Measurements from ENCODE around the gene ORC2. TPM values are rescaled to one million over a fixed set of nuclear protein-coding genes. Genes with fewer than 3 reads are reported as not detected.
A peak's percentile ranks its signal among the peaks of the same experiment; 100 is the strongest.

Gene ORC2
- total and polyA plus RNA-seq, 10 of the 15 experiments (the other 5 are each of a cell fraction or from before 2014, with no cell fraction given): 6.1 to 36.9 (median 17.6) TPM

DNA sequence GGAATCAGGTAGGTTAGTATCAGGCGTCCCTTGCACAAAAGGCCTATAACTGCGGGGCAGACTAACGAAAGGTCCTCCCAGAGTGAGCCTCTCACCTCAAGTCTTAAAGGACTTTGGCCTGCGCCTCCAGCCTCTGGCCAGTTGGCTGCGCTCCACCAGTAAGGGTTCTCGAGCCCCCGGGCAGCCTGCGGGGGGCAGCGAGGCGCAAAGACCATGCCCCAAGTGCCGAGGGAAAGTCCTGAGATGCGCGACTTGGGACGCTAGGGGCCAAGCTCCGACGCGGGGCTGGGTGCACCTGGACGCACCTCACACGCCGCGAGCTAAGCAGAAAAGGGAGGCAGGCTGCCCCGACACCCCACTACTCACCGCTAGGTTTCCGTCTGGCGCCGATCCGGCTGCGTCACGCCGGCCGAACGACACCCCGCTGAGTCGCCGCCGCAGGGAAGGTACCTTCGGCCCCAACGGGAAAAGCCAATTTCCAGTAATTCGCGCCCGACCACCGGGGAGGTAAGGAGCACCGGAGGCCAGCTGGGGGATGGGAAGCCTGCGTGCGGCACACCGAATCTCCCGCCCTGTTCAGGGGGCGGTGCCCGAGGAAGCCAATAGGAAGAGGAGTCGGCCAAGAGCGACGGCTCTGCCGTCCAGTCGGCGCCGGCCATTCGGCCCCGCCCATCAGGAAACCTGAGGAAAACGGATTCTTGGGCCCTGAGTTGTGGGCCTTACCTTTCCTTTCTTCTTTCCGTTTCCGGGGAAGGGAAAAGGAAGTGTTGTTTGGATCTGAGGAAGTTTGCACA, at the start of gene ORC2 (continued):
- peak; percentile 50; the same call in 1 of the 2 replicates for TF ChIP-seq SMAD5 (IDR thresholded peaks at IDR 0.05; ENCODE audit: low read depth)
- TF ChIP-seq, protein P1, sequence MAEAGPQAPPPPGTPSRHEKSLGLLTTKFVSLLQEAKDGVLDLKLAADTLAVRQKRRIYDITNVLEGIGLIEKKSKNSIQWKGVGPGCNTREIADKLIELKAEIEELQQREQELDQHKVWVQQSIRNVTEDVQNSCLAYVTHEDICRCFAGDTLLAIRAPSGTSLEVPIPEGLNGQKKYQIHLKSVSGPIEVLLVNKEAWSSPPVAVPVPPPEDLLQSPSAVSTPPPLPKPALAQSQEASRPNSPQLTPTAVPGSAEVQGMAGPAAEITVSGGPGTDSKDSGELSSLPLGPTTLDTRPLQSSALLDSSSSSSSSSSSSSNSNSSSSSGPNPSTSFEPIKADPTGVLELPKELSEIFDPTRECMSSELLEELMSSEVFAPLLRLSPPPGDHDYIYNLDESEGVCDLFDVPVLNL (IDR thresholded peaks at IDR 0.05; ENCODE audit: low read depth, low read length): peak; percentile 85
- no peak for TF ChIP-seq RCOR1 (conservative IDR thresholded peaks at IDR 0.05; ENCODE audit: low read depth, low read length)
- TF ChIP-seq, protein P2, sequence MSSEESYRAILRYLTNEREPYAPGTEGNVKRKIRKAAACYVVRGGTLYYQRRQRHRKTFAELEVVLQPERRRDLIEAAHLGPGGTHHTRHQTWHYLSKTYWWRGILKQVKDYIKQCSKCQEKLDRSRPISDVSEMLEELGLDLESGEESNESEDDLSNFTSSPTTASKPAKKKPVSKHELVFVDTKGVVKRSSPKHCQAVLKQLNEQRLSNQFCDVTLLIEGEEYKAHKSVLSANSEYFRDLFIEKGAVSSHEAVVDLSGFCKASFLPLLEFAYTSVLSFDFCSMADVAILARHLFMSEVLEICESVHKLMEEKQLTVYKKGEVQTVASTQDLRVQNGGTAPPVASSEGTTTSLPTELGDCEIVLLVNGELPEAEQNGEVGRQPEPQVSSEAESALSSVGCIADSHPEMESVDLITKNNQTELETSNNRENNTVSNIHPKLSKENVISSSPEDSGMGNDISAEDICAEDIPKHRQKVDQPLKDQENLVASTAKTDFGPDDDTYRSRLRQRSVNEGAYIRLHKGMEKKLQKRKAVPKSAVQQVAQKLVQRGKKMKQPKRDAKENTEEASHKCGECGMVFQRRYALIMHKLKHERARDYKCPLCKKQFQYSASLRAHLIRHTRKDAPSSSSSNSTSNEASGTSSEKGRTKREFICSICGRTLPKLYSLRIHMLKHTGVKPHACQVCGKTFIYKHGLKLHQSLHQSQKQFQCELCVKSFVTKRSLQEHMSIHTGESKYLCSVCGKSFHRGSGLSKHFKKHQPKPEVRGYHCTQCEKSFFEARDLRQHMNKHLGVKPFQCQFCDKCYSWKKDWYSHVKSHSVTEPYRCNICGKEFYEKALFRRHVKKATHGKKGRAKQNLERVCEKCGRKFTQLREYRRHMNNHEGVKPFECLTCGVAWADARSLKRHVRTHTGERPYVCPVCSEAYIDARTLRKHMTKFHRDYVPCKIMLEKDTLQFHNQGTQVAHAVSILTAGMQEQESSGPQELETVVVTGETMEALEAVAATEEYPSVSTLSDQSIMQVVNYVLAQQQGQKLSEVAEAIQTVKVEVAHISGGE (CRISPR knock-in tag; IDR thresholded peaks at IDR 0.05): no peak
- TF ChIP-seq TARDBP (IDR thresholded peaks at IDR 0.05; ENCODE audit: borderline replicate concordance): 0 out of 2 replicates have a peak, but pooled peaks have one; percentile 73
- no peak; the same call in 1 of the 2 replicates for TF ChIP-seq ZBED1 (IDR thresholded peaks at IDR 0.05; ENCODE audit: borderline replicate concordance)
- no peak for TF ChIP-seq HDAC2 (IDR thresholded peaks at IDR 0.05)
- peak; percentile 96 for TF ChIP-seq CHD2 (IDR thresholded peaks at IDR 0.05; ENCODE audit: borderline replicate concordance, low read depth, low read length)
- TF ChIP-seq, protein P3, sequence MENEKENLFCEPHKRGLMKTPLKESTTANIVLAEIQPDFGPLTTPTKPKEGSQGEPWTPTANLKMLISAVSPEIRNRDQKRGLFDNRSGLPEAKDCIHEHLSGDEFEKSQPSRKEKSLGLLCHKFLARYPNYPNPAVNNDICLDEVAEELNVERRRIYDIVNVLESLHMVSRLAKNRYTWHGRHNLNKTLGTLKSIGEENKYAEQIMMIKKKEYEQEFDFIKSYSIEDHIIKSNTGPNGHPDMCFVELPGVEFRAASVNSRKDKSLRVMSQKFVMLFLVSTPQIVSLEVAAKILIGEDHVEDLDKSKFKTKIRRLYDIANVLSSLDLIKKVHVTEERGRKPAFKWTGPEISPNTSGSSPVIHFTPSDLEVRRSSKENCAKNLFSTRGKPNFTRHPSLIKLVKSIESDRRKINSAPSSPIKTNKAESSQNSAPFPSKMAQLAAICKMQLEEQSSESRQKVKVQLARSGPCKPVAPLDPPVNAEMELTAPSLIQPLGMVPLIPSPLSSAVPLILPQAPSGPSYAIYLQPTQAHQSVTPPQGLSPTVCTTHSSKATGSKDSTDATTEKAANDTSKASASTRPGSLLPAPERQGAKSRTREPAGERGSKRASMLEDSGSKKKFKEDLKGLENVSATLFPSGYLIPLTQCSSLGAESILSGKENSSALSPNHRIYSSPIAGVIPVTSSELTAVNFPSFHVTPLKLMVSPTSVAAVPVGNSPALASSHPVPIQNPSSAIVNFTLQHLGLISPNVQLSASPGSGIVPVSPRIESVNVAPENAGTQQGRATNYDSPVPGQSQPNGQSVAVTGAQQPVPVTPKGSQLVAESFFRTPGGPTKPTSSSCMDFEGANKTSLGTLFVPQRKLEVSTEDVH (IDR thresholded peaks at IDR 0.05; ENCODE audit: low read depth, partially characterized antibody): no peak
- peak; percentile 82 for TF ChIP-seq EED (IDR thresholded peaks at IDR 0.05; ENCODE audit: low read depth)
- peak; percentile 59; the same call in 1 of the 2 replicates for TF ChIP-seq ASH2L (IDR thresholded peaks at IDR 0.05; ENCODE audit: borderline replicate concordance, low read depth)
- TF ChIP-seq CBX5 (IDR thresholded peaks at IDR 0.05; ENCODE audit: low read depth): no peak; the same call in 1 of the 2 replicates
- TF ChIP-seq POLR2AphosphoS2 (IDR thresholded peaks at IDR 0.05; ENCODE audit: low read depth, low read length): no peak
- no peak for TF ChIP-seq ZNF384 (IDR thresholded peaks at IDR 0.05; ENCODE audit: borderline replicate concordance, low read depth, low read length)
- TF ChIP-seq STAT3 (IDR thresholded peaks at IDR 0.05; ENCODE audit: low read depth, low read length): no peak
- TF ChIP-seq, protein P4, sequence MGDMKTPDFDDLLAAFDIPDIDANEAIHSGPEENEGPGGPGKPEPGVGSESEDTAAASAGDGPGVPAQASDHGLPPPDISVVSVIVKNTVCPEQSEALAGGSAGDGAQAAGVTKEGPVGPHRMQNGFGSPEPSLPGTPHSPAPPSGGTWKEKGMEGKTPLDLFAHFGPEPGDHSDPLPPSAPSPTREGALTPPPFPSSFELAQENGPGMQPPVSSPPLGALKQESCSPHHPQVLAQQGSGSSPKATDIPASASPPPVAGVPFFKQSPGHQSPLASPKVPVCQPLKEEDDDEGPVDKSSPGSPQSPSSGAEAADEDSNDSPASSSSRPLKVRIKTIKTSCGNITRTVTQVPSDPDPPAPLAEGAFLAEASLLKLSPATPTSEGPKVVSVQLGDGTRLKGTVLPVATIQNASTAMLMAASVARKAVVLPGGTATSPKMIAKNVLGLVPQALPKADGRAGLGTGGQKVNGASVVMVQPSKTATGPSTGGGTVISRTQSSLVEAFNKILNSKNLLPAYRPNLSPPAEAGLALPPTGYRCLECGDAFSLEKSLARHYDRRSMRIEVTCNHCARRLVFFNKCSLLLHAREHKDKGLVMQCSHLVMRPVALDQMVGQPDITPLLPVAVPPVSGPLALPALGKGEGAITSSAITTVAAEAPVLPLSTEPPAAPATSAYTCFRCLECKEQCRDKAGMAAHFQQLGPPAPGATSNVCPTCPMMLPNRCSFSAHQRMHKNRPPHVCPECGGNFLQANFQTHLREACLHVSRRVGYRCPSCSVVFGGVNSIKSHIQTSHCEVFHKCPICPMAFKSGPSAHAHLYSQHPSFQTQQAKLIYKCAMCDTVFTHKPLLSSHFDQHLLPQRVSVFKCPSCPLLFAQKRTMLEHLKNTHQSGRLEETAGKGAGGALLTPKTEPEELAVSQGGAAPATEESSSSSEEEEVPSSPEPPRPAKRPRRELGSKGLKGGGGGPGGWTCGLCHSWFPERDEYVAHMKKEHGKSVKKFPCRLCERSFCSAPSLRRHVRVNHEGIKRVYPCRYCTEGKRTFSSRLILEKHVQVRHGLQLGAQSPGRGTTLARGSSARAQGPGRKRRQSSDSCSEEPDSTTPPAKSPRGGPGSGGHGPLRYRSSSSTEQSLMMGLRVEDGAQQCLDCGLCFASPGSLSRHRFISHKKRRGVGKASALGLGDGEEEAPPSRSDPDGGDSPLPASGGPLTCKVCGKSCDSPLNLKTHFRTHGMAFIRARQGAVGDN (IDR thresholded peaks at IDR 0.05): peak; percentile 58; the same call in 1 of the 2 replicates
- TF ChIP-seq MTA2 (IDR thresholded peaks at IDR 0.05; ENCODE audit: low read depth): 0 out of 2 replicates have a peak, but pooled peaks have one; percentile 36
- peak; percentile 65 for TF ChIP-seq ATF7 (IDR thresholded peaks at IDR 0.05; ENCODE audit: low read depth)
- TF ChIP-seq GATAD2B (conservative IDR thresholded peaks at IDR 0.05; ENCODE audit: low read depth): peak; percentile 78

Data from GM12878 (cell line).